ENCODE measurements around the gene TMEM165.

The TMEM165 gene

GRCh38 chr4:55450566-55450965 lies 54.8 kb downstream of the TMEM165 start:
- no peak for DNase-seq (ENCODE audit: low read depth in 1 of 2, low spot score in 1 of 2)

- DNase-seq (ENCODE audit: low read depth in 1 of 2, low spot score in 1 of 2): no peak
Measured at GRCh38 chr4:55458164-55458563, 62.4 kb downstream of the TMEM165 start.

- DNase-seq (ENCODE audit: low read depth in 1 of 2, low spot score in 1 of 2): no peak
Measured at GRCh38 chr4:55458611-55459010, 62.9 kb downstream of the TMEM165 start.

GRCh38 chr4:55466001-55466400 lies 70.2 kb downstream of the TMEM165 start:
- DNase-seq (ENCODE audit: low read depth in 1 of 2, low spot score in 1 of 2): no peak

GRCh38 chr4:55468724-55469123 lies 73.0 kb downstream of the TMEM165 start:
- no peak for DNase-seq (ENCODE audit: low read depth in 1 of 2, low spot score in 1 of 2)

GRCh38 chr4:55469979-55470378 lies 74.2 kb downstream of the TMEM165 start:
- DNase-seq (ENCODE audit: low read depth in 1 of 2, low spot score in 1 of 2): no peak
